COR-L47 (cell line): Measurements from ENCODE around the gene OVCH2.

Source experiments
- DNase-seq: peaks from one replicate; lab custom pipeline; 2025; lab: John Stamatoyannopoulos, UW

The OVCH2 gene

GRCh38 chr11:7639643-7640025, 66.6 kb downstream of the OVCH2 start:
- DNase-seq: no peak
